Measurements from ENCODE around the gene MLLT3.

MLLT3 gene

GRCh38 chr9:20418485-20418884 is 203.8 kb downstream of the MLLT3 start:
- no peak for DNase-seq (ENCODE audit: low spot score)

DNA sequence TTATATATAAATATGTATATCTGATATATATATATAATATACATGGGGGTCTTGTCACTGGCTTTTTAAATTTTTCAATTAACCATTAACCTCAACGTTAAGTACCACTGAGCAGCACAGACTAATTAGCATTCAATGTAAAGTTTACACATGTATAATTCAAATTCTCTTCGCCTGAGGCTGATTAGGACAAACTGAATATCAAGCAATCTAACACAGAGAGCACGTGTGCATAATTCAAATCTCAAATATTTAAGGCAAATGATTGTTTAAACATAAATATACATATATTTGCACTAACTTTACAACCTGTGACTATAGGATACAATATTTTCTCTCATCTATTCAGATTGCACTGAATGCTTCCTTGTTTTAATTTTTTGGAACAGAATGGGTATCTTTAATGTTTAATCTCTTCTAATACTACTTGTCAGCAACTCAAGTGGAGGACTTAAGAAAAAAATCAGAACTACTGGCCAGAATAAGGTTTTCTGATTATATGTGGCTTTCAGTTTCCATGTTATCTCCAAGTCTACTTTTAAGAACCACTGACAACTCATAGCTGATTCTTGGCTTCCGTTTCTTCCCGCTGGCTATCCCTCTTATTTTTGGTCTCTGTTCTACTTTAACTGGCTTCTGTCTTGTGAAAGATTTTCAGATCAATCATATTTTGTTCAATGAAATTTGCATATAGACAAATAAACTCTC is 204.8 kb downstream of the MLLT3 start:
- no peak for DNase-seq (ENCODE audit: low spot score)

DNA sequence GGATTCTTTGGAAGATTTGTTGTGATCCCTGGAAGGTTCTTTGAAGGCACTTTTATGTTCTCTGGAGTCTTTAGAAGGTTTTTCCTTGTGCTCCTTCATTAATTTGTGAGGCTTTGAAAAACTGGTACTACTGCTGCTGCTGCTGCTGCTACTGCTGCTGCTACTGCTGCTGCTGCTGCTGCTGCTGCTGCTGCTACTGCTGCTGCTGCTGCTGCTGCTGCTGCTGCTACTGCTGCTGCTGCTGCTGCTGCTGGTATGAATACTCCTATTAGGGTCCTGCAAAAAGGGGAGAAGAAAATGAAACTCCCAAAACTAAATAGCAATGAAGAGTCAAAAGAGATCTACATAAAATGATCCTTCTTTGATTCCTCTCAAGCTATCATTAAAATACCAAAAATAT is 208.1 kb downstream of the MLLT3 start:
- no peak for DNase-seq (ENCODE audit: low spot score)

- no peak for DNase-seq (ENCODE audit: low spot score)
These were observed 212.8 kb downstream of the MLLT3 start for GRCh38 chr9:20409321-20410092.

DNA sequence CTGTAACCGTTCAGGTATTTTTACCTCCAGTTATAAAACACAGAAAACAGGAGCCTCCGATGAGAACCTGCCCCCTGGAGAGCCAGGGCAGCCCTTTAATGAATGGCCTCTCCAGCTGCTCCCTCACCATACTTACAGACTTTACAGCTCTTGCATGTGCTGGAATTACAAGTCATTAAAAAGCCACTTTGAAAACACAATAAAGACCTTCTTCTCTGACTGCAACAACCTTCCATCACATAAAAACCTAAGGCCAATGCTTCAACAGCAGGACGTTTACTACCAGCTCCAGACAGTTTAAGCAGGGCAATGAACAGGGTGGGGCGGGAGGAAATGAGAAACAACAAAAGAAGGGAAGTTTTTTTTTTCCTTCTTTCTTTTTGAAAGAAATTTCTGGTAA is 213.8 kb downstream of the MLLT3 start:
- peak; percentile 68 for DNase-seq (ENCODE audit: low spot score)

- DNase-seq (ENCODE audit: low spot score): no peak
These were observed 215.3 kb downstream of the MLLT3 start for GRCh38 chr9:20407013-20407412.

DNA sequence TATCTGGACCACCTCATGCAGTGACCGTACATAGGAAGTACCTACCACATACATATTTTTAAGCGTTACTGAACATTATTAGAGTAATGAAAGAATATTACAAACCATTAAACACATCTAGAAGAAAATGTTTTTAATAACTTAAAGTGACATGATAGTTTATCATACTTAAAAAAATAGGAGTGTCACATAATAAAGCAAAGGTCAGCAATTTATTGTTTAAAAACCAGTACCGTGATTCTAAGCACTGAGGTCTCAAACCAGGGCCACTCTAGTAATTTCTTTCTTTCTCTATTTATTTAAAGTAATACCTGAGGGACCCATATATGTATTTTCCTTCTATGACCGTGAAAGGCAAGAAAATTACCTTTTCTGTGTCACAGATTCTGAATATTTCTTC is 216.0 kb downstream of the MLLT3 start:
- DNase-seq (ENCODE audit: low spot score): no peak

DNA sequence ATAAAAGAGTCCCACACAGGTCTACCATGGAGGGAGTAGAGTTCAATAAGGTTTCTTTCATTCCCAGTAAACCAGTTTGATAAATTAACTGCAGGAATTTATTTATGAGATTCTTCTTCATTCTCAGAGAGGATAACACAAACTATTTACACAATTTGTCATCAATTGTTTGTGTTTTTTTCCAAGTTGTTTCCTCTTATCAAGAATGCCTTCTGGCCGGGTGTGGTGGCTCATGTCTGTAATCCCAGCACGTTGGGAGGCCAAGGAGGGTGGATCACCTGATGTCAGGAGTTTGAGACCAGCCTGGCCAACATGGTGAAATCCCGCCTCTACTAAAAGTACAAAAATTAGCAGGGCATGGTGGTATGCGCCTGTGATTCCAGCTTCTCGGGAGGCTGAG is 216.7 kb downstream of the MLLT3 start:
- DNase-seq (ENCODE audit: low spot score): peak; percentile 30

- no peak for DNase-seq (ENCODE audit: low spot score)
These were observed 217.2 kb downstream of the MLLT3 start for GRCh38 chr9:20405078-20405477.

DNA sequence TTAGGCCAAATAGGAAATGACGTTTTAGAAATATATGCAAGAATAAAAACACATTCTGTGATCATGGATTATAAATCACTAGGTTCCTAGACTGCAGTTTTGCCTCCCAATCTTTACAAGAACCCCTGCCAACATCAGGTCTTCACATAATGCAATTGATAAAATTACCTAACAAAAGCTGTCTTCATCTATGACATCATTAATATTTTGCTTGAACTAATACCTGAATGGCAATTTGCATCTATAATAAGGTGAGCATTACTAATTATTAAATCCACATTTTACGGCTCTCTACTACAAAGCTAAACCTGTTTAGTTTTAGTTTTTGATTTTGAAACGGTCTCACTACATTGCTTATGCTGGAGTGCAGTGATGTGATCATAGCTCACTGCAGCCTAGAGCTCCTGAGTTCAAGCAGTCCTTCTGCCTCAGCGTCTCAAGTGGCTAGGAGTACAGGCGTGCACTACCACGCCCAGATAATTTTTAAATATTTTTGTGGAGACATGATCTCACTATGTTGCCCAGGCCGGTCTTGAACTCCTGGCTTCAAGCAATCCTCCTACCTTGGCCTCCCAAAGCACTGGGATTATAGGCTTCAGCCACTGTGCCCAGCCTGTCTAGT is 218.0 kb downstream of the MLLT3 start:
- DNase-seq (ENCODE audit: low spot score): no peak

GRCh38 chr9:20403346-20403745 is 219.0 kb downstream of the MLLT3 start:
- DNase-seq (ENCODE audit: low spot score): no peak

- DNase-seq (ENCODE audit: low spot score): no peak
These were observed 219.9 kb downstream of the MLLT3 start for GRCh38 chr9:20402273-20402875.

DNA sequence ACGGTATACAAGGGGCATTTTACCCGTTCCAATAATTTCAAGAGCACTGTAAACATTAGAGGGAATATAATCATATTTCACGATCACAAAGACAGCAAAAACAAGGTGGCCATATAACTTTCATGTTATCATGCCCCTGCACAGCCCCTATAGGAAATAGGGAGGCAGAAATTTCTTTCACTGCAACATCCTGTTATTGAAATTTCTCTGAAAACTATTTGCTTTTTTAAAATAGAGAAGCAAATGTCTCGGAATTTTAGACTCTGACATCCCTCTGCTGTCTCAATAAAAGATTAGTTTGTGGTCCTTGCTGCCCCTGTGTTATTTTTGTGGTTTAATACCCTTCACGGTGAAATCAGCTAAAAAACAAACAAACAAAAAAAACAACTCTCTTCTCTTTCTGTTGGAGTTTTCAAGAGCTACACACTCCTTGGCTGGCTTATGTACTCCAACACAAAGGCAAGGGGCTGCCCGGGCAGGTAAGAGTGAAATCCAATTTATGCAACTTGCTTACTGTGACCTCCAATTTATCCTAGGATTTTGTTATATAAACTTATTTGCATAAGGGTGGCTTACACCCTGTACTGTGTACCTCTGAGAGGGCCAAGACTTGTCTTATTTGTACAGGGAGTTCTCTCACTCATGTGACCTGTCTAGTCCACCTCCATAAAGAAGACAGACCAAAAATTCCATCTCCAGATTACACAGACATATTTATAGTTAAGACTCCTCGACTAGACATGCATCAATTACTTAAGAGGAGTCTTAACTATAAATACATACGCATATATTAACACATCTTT is 223.6 kb downstream of the MLLT3 start:
- no peak for DNase-seq (ENCODE audit: low spot score)

DNA sequence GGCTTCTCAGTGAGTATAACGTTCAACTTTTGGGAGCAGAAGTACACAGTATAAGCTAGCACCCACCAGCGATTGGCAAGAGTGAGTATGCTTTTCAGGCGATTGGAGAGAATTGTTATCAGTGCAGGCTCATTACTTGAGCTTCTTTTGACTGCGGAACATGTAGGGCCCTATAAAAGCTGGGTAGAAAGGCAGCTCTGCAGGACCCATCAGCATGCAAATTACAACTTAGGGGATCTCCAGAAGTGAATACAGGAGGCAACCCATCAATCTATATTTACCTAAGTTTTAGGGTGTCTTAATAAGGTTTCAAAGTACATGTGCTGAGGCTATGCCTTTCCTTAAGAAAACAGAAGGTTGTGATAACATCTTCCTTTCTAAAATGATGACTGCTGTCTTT is 225.0 kb downstream of the MLLT3 start:
- DNase-seq (ENCODE audit: low spot score): no peak

DNA sequence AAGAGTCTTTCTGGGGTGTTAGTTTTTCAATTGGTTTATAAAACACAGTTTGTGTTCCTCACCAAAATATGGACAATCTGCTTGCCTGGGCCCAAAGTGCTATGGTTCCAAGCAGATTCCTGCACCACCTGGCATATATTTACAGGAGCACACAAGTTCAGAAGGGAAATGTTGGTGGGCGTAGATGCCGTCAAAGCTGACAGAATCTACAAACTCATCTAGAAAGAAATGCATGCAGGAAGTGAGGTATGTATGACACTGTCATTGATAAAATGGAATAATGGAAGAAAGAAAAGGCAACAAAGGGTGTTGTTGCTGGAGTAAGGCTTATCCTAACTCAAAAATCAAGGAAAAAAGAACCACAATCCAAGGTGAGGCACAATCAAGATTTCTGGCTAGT is 225.8 kb downstream of the MLLT3 start:
- DNase-seq (ENCODE audit: low spot score): no peak

GRCh38 chr9:20395651-20396050 is 226.6 kb downstream of the MLLT3 start:
- no peak for DNase-seq (ENCODE audit: low spot score)

DNA sequence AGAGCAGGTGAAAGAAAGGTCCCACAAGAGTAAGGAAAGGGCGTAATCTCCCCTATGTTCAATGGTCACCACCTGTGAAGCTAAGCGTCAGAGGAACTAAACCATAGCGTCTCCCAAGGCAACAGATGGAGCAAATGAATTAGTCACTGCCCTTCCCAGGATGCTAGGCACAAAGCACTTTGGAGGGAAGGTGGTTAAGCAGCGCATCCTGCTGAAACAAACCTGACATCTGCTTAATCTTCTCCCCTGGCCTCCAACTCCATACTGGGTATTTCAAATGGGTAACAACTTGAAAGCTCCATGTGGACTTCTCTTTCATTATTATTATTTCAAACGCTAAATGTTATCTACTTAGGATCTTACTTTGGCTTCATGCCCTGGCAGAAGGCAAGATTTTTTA is 227.3 kb downstream of the MLLT3 start:
- DNase-seq (ENCODE audit: low spot score): no peak

DNA sequence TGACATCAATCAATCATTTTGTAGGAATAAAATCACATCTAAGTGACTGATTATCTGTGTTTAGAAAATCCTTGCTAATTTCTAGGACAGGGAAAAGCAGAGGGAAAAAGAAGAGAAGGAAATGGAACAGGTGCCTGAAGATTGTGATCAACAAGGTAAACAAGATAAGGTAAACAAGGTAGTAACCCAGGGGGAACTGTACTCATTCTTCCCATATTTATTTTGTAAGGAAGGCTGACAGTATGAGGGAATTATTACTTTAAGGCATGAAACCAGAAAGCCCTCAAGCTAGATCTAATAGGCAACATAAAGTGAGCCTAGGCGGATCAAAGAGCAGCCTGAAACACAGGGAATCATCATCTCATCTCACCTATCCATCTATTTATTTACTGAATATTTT is 231.1 kb downstream of the MLLT3 start:
- no peak for DNase-seq (ENCODE audit: low spot score)

DNA sequence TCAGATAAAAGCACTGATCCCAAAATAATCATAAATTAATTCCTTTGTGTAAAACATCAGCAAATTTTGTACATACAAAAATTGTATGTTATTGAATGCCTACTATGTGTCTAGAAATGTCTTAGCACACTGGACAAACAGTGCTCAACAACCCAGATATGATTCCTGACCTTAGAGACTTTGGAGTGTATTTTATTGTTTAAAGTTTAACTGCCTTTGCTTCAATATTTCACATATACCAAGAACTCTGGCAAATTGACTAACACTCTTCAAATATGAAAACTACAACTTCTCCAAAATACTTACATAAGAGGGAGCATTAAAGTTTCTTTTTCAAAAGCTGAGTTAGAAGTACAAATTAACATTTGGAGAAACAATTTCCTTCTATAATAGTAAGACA is 231.9 kb downstream of the MLLT3 start:
- DNase-seq (ENCODE audit: low spot score): no peak

DNA sequence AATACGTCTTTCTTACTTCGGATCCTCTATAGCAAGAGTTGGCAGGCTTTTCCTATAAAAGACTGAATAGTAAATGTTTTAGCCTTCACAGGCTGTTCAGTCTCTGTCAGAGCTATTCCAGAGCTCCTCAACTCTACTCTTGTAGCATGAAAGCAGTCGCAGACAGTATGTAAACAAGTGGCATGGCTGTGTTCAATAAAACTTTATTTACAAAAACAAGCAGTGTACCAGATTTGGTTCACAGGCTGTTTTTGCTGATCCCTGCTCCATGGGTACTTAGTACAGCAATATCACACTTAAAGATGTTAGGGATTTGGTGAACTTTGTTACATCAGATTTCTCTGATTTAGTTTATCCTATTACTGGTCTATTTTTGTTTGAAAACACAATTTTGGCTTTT is 235.2 kb downstream of the MLLT3 start:
- no peak for DNase-seq (ENCODE audit: low spot score)

- no peak for DNase-seq (ENCODE audit: low spot score)
These were observed 237.7 kb downstream of the MLLT3 start for GRCh38 chr9:20384642-20385041.

GRCh38 chr9:20382460-20383071 is 239.7 kb downstream of the MLLT3 start:
- DNase-seq (ENCODE audit: low spot score): peak; percentile 22

Measured in LoVo (cell line).